ENCODE results near the gene GATAD2A.

GATAD2A gene

GRCh38 chr19:19493841-19494546 lies 88.5 kb downstream of the GATAD2A start:
- DNase-seq (ENCODE audit: low read depth): no peak
- in situ Hi-C loops (cut with HindIII; ENCODE audit: low sequenced_read_pairs): no loop called here

GRCh38 chr19:19495614-19496603 lies 90.4 kb downstream of the GATAD2A start:
- in situ Hi-C loops (cut with HindIII; ENCODE audit: low sequenced_read_pairs): no loop called here
- no peak for TF ChIP-seq CTCF (IDR thresholded peaks at IDR 0.05; ENCODE audit: low read depth, low read length, missing control alignments)
- no peak for DNase-seq (ENCODE audit: low read depth)
- no peak overlapping the region for H3K4me3 ChIP-seq (ENCODE audit: low read depth, low read length)

More at GRCh38 chr19:19493841-19494546, 88.5 kb downstream of the GATAD2A start:
- peak; percentile 2 for TF ChIP-seq CTCF (IDR thresholded peaks at IDR 0.05; ENCODE audit: low read depth, low read length, missing control alignments)
- H3K4me3 ChIP-seq (ENCODE audit: low read depth, low read length): no peak overlapping the region

GRCh38 chr19:19498255-19498991 lies 92.9 kb downstream of the GATAD2A start:
- no peak for DNase-seq (ENCODE audit: low read depth)
- no peak for TF ChIP-seq CTCF (IDR thresholded peaks at IDR 0.05; ENCODE audit: low read depth, low read length, missing control alignments)
- in situ Hi-C loops (cut with HindIII; ENCODE audit: low sequenced_read_pairs): no loop called here
- H3K4me3 ChIP-seq (ENCODE audit: low read depth, low read length): no peak overlapping the region

DNA sequence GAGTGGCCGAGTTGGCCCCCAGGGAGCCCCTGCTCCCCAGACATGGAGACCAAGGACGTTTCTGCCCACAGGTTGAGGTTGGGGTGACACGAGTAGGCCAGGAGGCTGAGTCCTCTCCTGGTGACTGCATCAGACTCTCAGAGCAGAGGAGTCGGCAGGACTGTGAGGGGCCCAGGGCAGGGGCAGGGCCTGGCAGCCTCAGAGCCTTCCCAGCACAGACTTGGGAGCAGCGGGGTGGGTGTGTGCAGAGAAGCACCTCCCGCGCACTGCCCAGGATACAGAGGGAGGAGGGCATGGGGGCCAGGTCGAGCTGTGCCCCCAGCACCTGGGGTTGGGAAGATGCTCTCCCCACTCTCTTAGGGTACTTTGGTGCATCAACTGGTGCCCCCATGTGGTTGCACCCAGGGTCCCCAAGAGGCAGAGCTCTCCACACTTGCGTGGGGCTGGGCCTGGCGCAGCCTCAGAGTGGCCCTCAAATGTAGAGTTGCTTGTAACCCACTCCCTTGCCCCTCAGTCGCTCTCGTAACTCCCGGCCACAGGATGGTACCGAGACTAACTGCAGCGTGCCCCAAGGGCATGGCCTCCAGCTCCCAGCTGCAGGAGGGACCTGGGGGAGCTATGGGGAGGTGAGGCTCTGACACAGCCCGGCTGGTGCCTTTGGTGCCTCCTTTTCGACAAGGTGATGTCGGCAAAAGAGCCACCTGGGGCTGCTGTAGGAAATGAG lies 94.0 kb downstream of the GATAD2A start:
- no peak for DNase-seq (ENCODE audit: low read depth)
- no peak for TF ChIP-seq CTCF (IDR thresholded peaks at IDR 0.05; ENCODE audit: low read depth, low read length, missing control alignments)
- in situ Hi-C loops (cut with HindIII; ENCODE audit: low sequenced_read_pairs): no loop called here
- H3K4me3 ChIP-seq (ENCODE audit: low read depth, low read length): no peak overlapping the region

DNA sequence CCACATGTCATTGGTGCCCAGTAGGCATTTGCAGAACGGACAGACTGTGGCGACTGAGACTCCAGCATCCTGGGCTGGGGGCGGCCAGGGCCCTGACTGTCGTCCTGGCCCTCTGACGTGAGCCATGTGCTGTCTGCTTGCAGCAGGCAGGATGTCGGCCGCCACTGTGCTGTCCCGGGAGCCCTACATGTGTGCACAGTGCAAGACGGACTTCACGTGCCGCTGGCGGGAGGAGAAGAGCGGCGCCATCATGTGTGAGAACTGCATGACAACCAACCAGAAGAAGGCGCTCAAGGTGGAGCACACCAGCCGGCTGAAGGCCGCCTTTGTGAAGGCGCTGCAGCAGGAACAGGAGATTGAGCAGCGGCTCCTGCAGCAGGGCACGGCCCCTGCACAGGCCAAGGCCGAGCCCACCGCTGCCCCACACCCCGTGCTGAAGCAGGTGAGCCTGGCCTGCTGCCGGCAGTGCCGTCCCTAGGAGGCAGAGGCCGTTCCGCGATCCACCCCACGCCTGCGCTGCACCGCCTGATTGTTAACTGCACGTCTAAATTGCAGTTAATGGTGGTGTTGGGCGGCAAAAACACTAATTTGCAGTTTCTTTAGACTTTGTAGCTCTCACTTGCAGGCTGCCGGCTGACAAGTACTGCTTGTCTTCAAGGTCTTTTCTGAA lies 95.6 kb downstream of the GATAD2A start:
- in situ Hi-C loops (cut with HindIII; ENCODE audit: low sequenced_read_pairs): no loop called here
- no peak overlapping the region for H3K4me3 ChIP-seq (ENCODE audit: low read depth, low read length)
- no peak for DNase-seq (ENCODE audit: low read depth)
- TF ChIP-seq CTCF (IDR thresholded peaks at IDR 0.05; ENCODE audit: low read depth, low read length, missing control alignments): no peak

All from astrocyte of the cerebellum (primary cell).